ENCODE results near the gene ARPIN.
"Not testable (repeated sequence)": the region's sequence is repeated elsewhere in the genome, so short reads cannot be mapped to it uniquely, and the experiment has no call there.

The ARPIN gene

GRCh38 chr15:89893027-89893426 is 19.7 kb downstream of the ARPIN start:
- H3K4me3 ChIP-seq (ENCODE audit: low read depth, low read length): peak overlapping the region; percentile 88
- TF ChIP-seq, protein P1, sequence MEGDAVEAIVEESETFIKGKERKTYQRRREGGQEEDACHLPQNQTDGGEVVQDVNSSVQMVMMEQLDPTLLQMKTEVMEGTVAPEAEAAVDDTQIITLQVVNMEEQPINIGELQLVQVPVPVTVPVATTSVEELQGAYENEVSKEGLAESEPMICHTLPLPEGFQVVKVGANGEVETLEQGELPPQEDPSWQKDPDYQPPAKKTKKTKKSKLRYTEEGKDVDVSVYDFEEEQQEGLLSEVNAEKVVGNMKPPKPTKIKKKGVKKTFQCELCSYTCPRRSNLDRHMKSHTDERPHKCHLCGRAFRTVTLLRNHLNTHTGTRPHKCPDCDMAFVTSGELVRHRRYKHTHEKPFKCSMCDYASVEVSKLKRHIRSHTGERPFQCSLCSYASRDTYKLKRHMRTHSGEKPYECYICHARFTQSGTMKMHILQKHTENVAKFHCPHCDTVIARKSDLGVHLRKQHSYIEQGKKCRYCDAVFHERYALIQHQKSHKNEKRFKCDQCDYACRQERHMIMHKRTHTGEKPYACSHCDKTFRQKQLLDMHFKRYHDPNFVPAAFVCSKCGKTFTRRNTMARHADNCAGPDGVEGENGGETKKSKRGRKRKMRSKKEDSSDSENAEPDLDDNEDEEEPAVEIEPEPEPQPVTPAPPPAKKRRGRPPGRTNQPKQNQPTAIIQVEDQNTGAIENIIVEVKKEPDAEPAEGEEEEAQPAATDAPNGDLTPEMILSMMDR (IDR thresholded peaks at IDR 0.05; ENCODE audit: low read depth, low read length, missing control alignments): no peak
- no peak for DNase-seq (ENCODE audit: low read depth)

DNA sequence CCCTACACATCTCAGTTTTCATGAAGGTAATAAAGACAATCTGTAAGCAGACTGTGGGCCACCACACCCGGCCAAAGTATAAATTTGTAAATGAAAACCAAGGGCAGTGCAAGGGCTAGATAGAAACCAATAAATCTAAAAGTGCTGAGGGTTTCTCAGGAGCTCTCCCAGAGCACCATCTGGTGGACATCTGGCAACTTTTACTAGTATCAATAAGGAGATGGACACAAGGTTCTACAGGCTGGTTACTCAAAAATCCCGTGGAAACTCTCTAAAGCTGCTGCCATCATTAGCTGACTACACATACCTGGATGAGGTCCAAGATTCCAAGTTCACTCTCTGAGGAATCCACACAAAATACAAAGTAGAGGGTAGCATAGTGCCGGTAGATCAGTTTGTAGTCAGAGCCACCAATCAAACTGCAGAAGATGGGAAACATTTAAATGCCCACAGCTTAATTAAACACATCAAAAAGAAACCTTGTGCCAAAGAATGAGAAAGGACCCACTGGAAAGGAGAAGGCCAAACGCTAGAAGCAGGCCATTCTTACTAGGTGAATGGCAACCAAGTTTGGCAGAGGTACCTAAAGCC is 24.4 kb downstream of the ARPIN start:
- no peak for DNase-seq (ENCODE audit: low read depth)
- TF ChIP-seq, protein P1 (IDR thresholded peaks at IDR 0.05; ENCODE audit: low read depth, low read length, missing control alignments): peak; percentile 42
- no peak overlapping the region for H3K4me3 ChIP-seq (ENCODE audit: low read depth, low read length)

- no peak for DNase-seq (ENCODE audit: low read depth)
- TF ChIP-seq, protein P1 (IDR thresholded peaks at IDR 0.05; ENCODE audit: low read depth, low read length, missing control alignments): no peak
- H3K4me3 ChIP-seq (ENCODE audit: low read depth, low read length): no peak overlapping the region
These were observed 27.1 kb downstream of the ARPIN start for GRCh38 chr15:89885611-89886010.

- DNase-seq (ENCODE audit: low read depth); H3K4me3 ChIP-seq (ENCODE audit: low read depth, low read length): not testable (repeated sequence)
These were observed 27.6 kb downstream of the ARPIN start for GRCh38 chr15:89885179-89885578.

DNA sequence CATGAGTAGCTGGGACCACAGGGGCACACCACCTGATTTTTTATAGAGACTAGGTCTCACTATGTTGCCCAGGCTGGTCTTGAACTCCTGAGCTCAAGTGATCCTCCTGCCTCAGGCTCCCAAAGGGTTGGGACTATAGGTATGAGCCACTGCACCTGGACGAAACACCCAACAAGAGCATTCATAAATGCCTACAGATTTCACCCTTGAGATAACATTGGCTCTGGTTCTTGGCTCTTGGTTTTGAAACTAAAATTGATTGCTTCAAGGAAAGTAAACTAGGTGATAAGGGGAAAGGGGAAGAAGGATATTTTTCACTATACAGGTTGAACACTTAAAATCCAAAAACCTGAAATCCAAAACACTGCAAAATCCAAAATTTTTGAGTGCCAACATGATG is 29.2 kb downstream of the ARPIN start:
- no peak for DNase-seq (ENCODE audit: low read depth)
- TF ChIP-seq, protein P1 (IDR thresholded peaks at IDR 0.05; ENCODE audit: low read depth, low read length, missing control alignments): no peak
- H3K4me3 ChIP-seq (ENCODE audit: low read depth, low read length): no peak overlapping the region

GRCh38 chr15:89880727-89881126 is 32.0 kb downstream of the ARPIN start:
- DNase-seq (ENCODE audit: low read depth): no peak
- TF ChIP-seq, protein P1 (IDR thresholded peaks at IDR 0.05; ENCODE audit: low read depth, low read length, missing control alignments): no peak
- no peak overlapping the region for H3K4me3 ChIP-seq (ENCODE audit: low read depth, low read length)

DNA sequence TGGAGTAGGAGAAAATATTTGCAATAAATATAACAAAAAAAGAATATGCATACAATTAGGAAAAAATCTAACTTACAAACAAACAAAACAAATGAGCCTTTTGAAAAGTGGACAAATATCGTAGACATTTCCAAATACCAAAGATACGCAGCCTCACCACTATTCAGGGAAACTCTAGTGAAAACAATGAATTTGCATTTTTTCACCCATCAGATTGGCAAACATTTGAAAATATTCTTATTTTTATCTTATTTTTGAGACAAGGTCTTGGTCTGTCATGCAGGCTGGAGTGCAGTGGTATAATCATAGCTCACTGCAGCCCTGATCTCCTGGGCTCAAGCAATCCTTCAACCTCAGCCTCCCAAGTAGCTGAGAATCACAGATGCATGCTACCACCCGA is 34.4 kb downstream of the ARPIN start:
- DNase-seq (ENCODE audit: low read depth): no peak
- no peak overlapping the region for H3K4me3 ChIP-seq (ENCODE audit: low read depth, low read length)
- TF ChIP-seq, protein P1 (IDR thresholded peaks at IDR 0.05; ENCODE audit: low read depth, low read length, missing control alignments): no peak
